H9 (cell line): Measurements from ENCODE around the gene SASS6. TPM values are rescaled to one million over a fixed set of nuclear protein-coding genes. Genes with fewer than 3 reads are reported as not detected.

ENCODE experiments used
- DNase-seq: peaks from one replicate; pipeline ENCODE4 v3.0.0-alpha.2; 2017
- H2AFZ ChIP-seq: one replicate; pipeline ENCODE4 v1.6.1; 2013; ENCODE audit warnings: mild to moderate bottlenecking, low read length, control low read depth, moderate library complexity
- H2AK5ac ChIP-seq: 2 replicates; pipeline ENCODE4 v1.6.1; 2013; ENCODE audit warnings: low read length, control low read depth, mixed read lengths; ENCODE audit not compliant: insufficient read length
- H2BK120ac ChIP-seq: one replicate; pipeline ENCODE4 v1.6.1; 2013; ENCODE audit warnings: low read depth, mild to moderate bottlenecking, low read length, control low read depth, inconsistent platforms; ENCODE audit not compliant: poor library complexity, severe bottlenecking
- H2BK12ac ChIP-seq: 2 replicates; pipeline ENCODE4 v1.6.1; 2013; ENCODE audit warnings: low read length, control low read depth, mixed read lengths, low read depth; ENCODE audit not compliant: insufficient read length
- H2BK15ac ChIP-seq: 2 replicates; pipeline ENCODE4 v1.6.1; 2013; ENCODE audit warnings: low read depth, low read length, control low read depth
- H2BK20ac ChIP-seq: one replicate; pipeline ENCODE4 v1.6.1; 2013; ENCODE audit warnings: low read depth, mild to moderate bottlenecking, low read length, control low read depth, inconsistent platforms; ENCODE audit not compliant: poor library complexity, severe bottlenecking
- H2BK5ac ChIP-seq: 2 replicates; pipeline ENCODE4 v1.6.1; 2013; ENCODE audit warnings: low read length, control low read depth, mixed read lengths; ENCODE audit not compliant: insufficient read length
- H3K14ac ChIP-seq: 2 replicates; pipeline ENCODE4 v1.6.1; 2013; ENCODE audit warnings: low read length, control low read depth; ENCODE audit not compliant: insufficient read depth
- H3K18ac ChIP-seq: 2 replicates; pipeline ENCODE4 v1.6.1; 2013; ENCODE audit warnings: low read depth, mild to moderate bottlenecking, mixed read lengths, low read length, control low read depth; ENCODE audit not compliant: insufficient read length
- H3K23ac ChIP-seq: 2 replicates; pipeline ENCODE4 v1.6.1; 2013; ENCODE audit warnings: low read length, control low read depth, mixed read lengths, low read depth; ENCODE audit not compliant: insufficient read length
- H3K23me2 ChIP-seq: 2 replicates; pipeline ENCODE4 v1.6.1; 2013; ENCODE audit warnings: low read depth, mild to moderate bottlenecking, mixed read lengths, low read length, control low read depth; ENCODE audit not compliant: insufficient read length, poor library complexity, severe bottlenecking
- H3K27ac ChIP-seq: 2 replicates; pipeline ENCODE4 v1.5.1; 2013; ENCODE audit warnings: low read length, control low read depth, mixed read lengths, low read depth; ENCODE audit not compliant: insufficient read length
- H3K27me3 ChIP-seq: 2 replicates; pipeline ENCODE4 v1.6.1; 2013; ENCODE audit warnings: low read length, control low read depth, inconsistent platforms; ENCODE audit not compliant: insufficient read depth
- H3K4ac ChIP-seq: 2 replicates; pipeline ENCODE4 v1.6.1; 2013; ENCODE audit warnings: low read depth, mild to moderate bottlenecking, control low read depth, inconsistent platforms, low read length, moderate library complexity
- H3K4me1 ChIP-seq: 2 replicates; pipeline ENCODE4 v1.6.1; 2013; ENCODE audit warnings: low read length, control low read depth, inconsistent platforms; ENCODE audit not compliant: insufficient read depth
- H3K4me2 ChIP-seq: 2 replicates; pipeline ENCODE4 v1.6.1; 2013; ENCODE audit warnings: low read length, control low read depth, mixed read lengths; ENCODE audit not compliant: insufficient read length, insufficient read depth
- H3K56ac ChIP-seq: 2 replicates; pipeline ENCODE4 v1.6.1; 2013; ENCODE audit warnings: low read depth, mild to moderate bottlenecking, mixed read lengths, low read length, control low read depth; ENCODE audit not compliant: insufficient read length
- H3K79me1 ChIP-seq: 2 replicates; pipeline ENCODE4 v1.6.1; 2013; ENCODE audit warnings: low read depth, mild to moderate bottlenecking, moderate library complexity, low read length, control low read depth, inconsistent platforms; ENCODE audit not compliant: insufficient read depth, poor library complexity, severe bottlenecking
- H3K79me2 ChIP-seq: 2 replicates; pipeline ENCODE4 v1.6.1; 2013; ENCODE audit warnings: low read length, control low read depth, inconsistent platforms; ENCODE audit not compliant: insufficient read depth
- H3K9ac ChIP-seq: 2 replicates; pipeline ENCODE4 v1.6.1; 2013; ENCODE audit warnings: low read length, control low read depth, mixed read lengths; ENCODE audit not compliant: insufficient read length; ENCODE audit errors: extremely low read depth
- H3K9me3 ChIP-seq: one replicate; pipeline ENCODE4 v1.6.1; 2013; ENCODE audit warnings: low read depth, low read length, inconsistent platforms; ENCODE audit not compliant: control insufficient read depth
- H3T11ph ChIP-seq: one replicate; pipeline ENCODE4 v1.6.1; 2013; ENCODE audit warnings: mild to moderate bottlenecking, low read length, control low read depth, inconsistent platforms
- H4K20me1 ChIP-seq: one replicate; pipeline ENCODE4 v1.6.1; 2013; ENCODE audit not compliant: control insufficient read depth, insufficient read length, insufficient read depth
- H4K5ac ChIP-seq: 2 replicates; pipeline ENCODE4 v1.6.1; 2013; ENCODE audit warnings: low read depth, mild to moderate bottlenecking, mixed read lengths, low read length, control low read depth; ENCODE audit not compliant: insufficient read length
- H4K8ac ChIP-seq: replicated peaks from 2 replicates; pipeline ENCODE4 v1.6.1; 2013; ENCODE audit warnings: low read length, control low read depth, mixed read lengths, low read depth; ENCODE audit not compliant: insufficient read length
- H4K91ac ChIP-seq: 2 replicates; pipeline ENCODE4 v1.6.1; 2013; ENCODE audit warnings: low read depth, mild to moderate bottlenecking, moderate library complexity, mixed read lengths, low read length, control low read depth; ENCODE audit not compliant: insufficient read length
- H3K27ac Mint-ChIP-seq, 3 experiments: 2 replicates in 2 of 3; 3 replicates in 1 of 3; pipeline ENCODE4 v1.8.0; 2020 to 2021; ENCODE audit warnings: mixed read lengths in 3 of 3, mild to moderate bottlenecking in 1 of 3, moderate library complexity in 1 of 3
- H3K27me3 Mint-ChIP-seq: 2 replicates; pipeline ENCODE4 v1.8.0; 2021; ENCODE audit warnings: low read depth, mild to moderate bottlenecking, moderate library complexity, mixed read lengths
- H3K36me3 Mint-ChIP-seq, 3 experiments: 2 replicates in 2 of 3; 3 replicates in 1 of 3; pipeline ENCODE4 v1.8.0; 2020 to 2021; ENCODE audit warnings: low read depth in 3 of 3, mixed read lengths in 3 of 3; ENCODE audit not compliant: insufficient read depth in 1 of 3
- H3K4me1 Mint-ChIP-seq, 2 experiments: 2 replicates each; pipeline ENCODE4 v1.8.0; 2020; ENCODE audit warnings: mixed read lengths in 2 of 2
- H3K4me3 Mint-ChIP-seq, 2 experiments: 2 replicates in 1 of 2; 3 replicates in 1 of 2; pipeline ENCODE4 v1.8.0; 2020 to 2021; ENCODE audit warnings: mild to moderate bottlenecking in 2 of 2, mixed read lengths in 2 of 2, moderate library complexity in 1 of 2
- H3K9me3 Mint-ChIP-seq, 2 experiments: 2 replicates in 1 of 2; 3 replicates in 1 of 2; pipeline ENCODE4 v1.8.0; 2020; ENCODE audit warnings: mild to moderate bottlenecking in 2 of 2, mixed read lengths in 2 of 2, moderate library complexity in 1 of 2
- CTCF ChIP-seq: fragments of 200-600 bp; sonication (generic); conservative IDR thresholded peaks from 3 replicates; pipeline ENCODE4 v1.8.0; 2021; ENCODE audit warnings: antibody characterized with exemption, mild to moderate bottlenecking
- WGBS: extraction: QIAGEN DNeasy Blood & Tissue Kit; methylation state at CpG from one replicate; pipeline ENCODE4 v1.1.7; 2013; ENCODE audit warnings: missing lambda C conversion rate, low lambda C conversion rate, mixed read lengths; ENCODE audit not compliant: insufficient read length; ENCODE audit errors: extremely low coverage; 5-methylcytosine and 5-hydroxymethylcytosine counted together
- total RNA-seq: library from RNA; stranded (reverse); gene quantifications from 2 replicates; pipeline ENCODE4 v1.2.1, GENCODE V29; 2021

Gene SASS6
- total RNA-seq, 1 experiment from 2014 or later: 15.2 TPM

GRCh38 chr1:100141192-100141591 lies 8.5 kb upstream of the SASS6 start:
- Histone ChIP-seq H3K79me1 (no peaks in the 10 kb centered on the region), H3K23ac (no peak overlapping the region), H3K9ac (no peak overlapping the region), H3T11ph (no peak overlapping the region), H3K14ac (no peak overlapping the region), H2BK20ac (no peak overlapping the region), H3K18ac (no peak overlapping the region), H3K4me1 (no peaks in the 10 kb centered on the region), H2BK5ac (no peak overlapping the region), H3K23me2 (no peaks in the 10 kb centered on the region), H2AFZ (no peak overlapping the region), H3K4ac (no peak overlapping the region), H4K8ac (no peak overlapping the region), H3K79me2 (no peaks in the 10 kb centered on the region), H4K91ac (no peak overlapping the region), H2BK15ac (no peak overlapping the region), H2BK120ac (no peak overlapping the region), H4K5ac (no peak overlapping the region), H3K56ac (no peak overlapping the region), H2AK5ac (no peak overlapping the region), H3K4me2 (no peak overlapping the region), H3K9me3 (no peaks in the 10 kb centered on the region), H3K27me3 (no peaks in the 10 kb centered on the region), H3K27ac (no peak overlapping the region), H2BK12ac (no peak overlapping the region), H4K20me1 (no peaks in the 10 kb centered on the region)
- DNase-seq: no peak
- Mint-ChIP-seq H3K4me3 (no peak overlapping the region), H3K27me3 (no peaks in the 10 kb centered on the region), H3K27ac (no peak overlapping the region), H3K9me3 (no peaks in the 10 kb centered on the region), H3K36me3 (peaks cover 8 to 64% (median 53%) of the 10 kb centered on the region in 3 experiments), H3K4me1 (no peaks in the 10 kb centered on the region)
- no CpG with 5 or more reads among the region's 4 CpGs for WGBS
- no peak for TF ChIP-seq CTCF
